HEK293 (cell line): ENCODE measurements around the gene MYH14.
A peak's percentile ranks its signal among the peaks of the same experiment; 100 is the strongest.

ENCODE experiments used
- EGR2 ChIP-seq: fragments of 450-650 bp; formaldehyde crosslinking; IDR thresholded peaks from 2 replicates; pipeline ENCODE4 v1.5.1; 2016; ENCODE audit warnings: low read depth, missing biosample characterization, missing genetic modification characterization
- FEZF1 ChIP-seq: fragments of 450-650 bp; formaldehyde crosslinking; IDR thresholded peaks from 2 replicates; pipeline ENCODE4 v1.5.1; 2016; ENCODE audit warnings: missing biosample characterization, missing genetic modification characterization
- KLF1 ChIP-seq: fragments of 450-650 bp; formaldehyde crosslinking; IDR thresholded peaks from 2 replicates; pipeline ENCODE4 v1.5.1; 2016; ENCODE audit warnings: missing biosample characterization, missing genetic modification characterization
- OSR2 ChIP-seq: fragments of 450-650 bp; formaldehyde crosslinking; IDR thresholded peaks from 2 replicates; pipeline ENCODE4 v1.5.1; 2016; ENCODE audit warnings: missing biosample characterization, missing genetic modification characterization
- SCRT1 ChIP-seq: fragments of 450-650 bp; formaldehyde crosslinking; IDR thresholded peaks from 2 replicates; pipeline ENCODE4 v1.5.1; 2016; ENCODE audit warnings: missing biosample characterization, missing genetic modification characterization, borderline replicate concordance
- SP3 ChIP-seq: fragments of 450-650 bp; formaldehyde crosslinking; IDR thresholded peaks from 2 replicates; pipeline ENCODE4 v1.5.1; 2016; ENCODE audit warnings: missing biosample characterization, missing genetic modification characterization
- WT1 ChIP-seq: fragments of 450-650 bp; formaldehyde crosslinking; IDR thresholded peaks from 2 replicates; pipeline ENCODE4 v1.5.1; 2016; ENCODE audit warnings: missing biosample characterization, missing genetic modification characterization
- ZBTB8A ChIP-seq: fragments of 450-650 bp; formaldehyde crosslinking; IDR thresholded peaks from 2 replicates; pipeline ENCODE4 v1.5.1; 2016; ENCODE audit warnings: missing biosample characterization, missing genetic modification characterization
- ZNF184 ChIP-seq: fragments of 450-650 bp; IDR thresholded peaks from 2 replicates; pipeline ENCODE4 v1.5.1; 2018; ENCODE audit warnings: missing biosample characterization, mild to moderate bottlenecking, missing genetic modification characterization
- ZNF223 ChIP-seq: fragments of 450-650 bp; formaldehyde crosslinking; IDR thresholded peaks from 2 replicates; pipeline ENCODE4 v1.5.1; 2016; ENCODE audit warnings: missing biosample characterization, missing genetic modification characterization
- ZNF423 ChIP-seq: fragments of 450-650 bp; formaldehyde crosslinking; IDR thresholded peaks from 2 replicates; pipeline ENCODE4 v1.5.1; 2016; ENCODE audit warnings: missing biosample characterization, missing genetic modification characterization
- ZNF473 ChIP-seq: fragments of 450-650 bp; formaldehyde crosslinking; IDR thresholded peaks from 2 replicates; pipeline ENCODE4 v1.5.1; 2017; ENCODE audit warnings: missing biosample characterization, missing genetic modification characterization
- ZNF514 ChIP-seq: fragments of 450-650 bp; formaldehyde crosslinking; IDR thresholded peaks from 2 replicates; pipeline ENCODE4 v1.5.1; 2016; ENCODE audit warnings: missing biosample characterization, missing genetic modification characterization
- ZNF768 ChIP-seq: fragments of 450-650 bp; formaldehyde crosslinking; IDR thresholded peaks from 2 replicates; pipeline ENCODE4 v1.5.1; 2018; ENCODE audit warnings: missing biosample characterization, mild to moderate bottlenecking, missing genetic modification characterization
- ZNF830 ChIP-seq: fragments of 450-650 bp; IDR thresholded peaks from 2 replicates; pipeline ENCODE4 v1.5.0; 2018; ENCODE audit warnings: missing biosample characterization, missing genetic modification characterization, low read depth, mild to moderate bottlenecking, moderate library complexity
- TF ChIP-seq, protein P1 (sequence below): fragments of 450-650 bp; formaldehyde crosslinking; IDR thresholded peaks from 2 replicates; pipeline ENCODE4 v1.5.1; 2017; ENCODE audit warnings: missing biosample characterization, missing genetic modification characterization
- TF ChIP-seq, protein P2 (sequence below): fragments of 450-650 bp; formaldehyde crosslinking; conservative IDR thresholded peaks from 2 replicates; pipeline ENCODE4 v1.5.1; 2016; ENCODE audit warnings: low read depth, missing biosample characterization, missing genetic modification characterization
- TF ChIP-seq, protein P3 (sequence below): fragments of 450-650 bp; formaldehyde crosslinking; IDR thresholded peaks from 2 replicates; pipeline ENCODE4 v1.5.1; 2016; ENCODE audit warnings: missing biosample characterization, missing genetic modification characterization, low read depth
- TF ChIP-seq, protein P4 (sequence below): sonication (generic); formaldehyde crosslinking; IDR thresholded peaks from 2 replicates; pipeline ENCODE4 v1.8.1; 2022; ENCODE audit warnings: mild to moderate bottlenecking, moderate library complexity, missing genetic modification reagents
- TF ChIP-seq, protein P5 (sequence below): fragments of 450-650 bp; formaldehyde crosslinking; IDR thresholded peaks from 2 replicates; pipeline ENCODE4 v1.5.1; 2016; ENCODE audit warnings: missing biosample characterization, missing genetic modification characterization
- TF ChIP-seq, protein P6 (sequence below): fragments of 450-650 bp; formaldehyde crosslinking; IDR thresholded peaks from 2 replicates; pipeline ENCODE4 v1.5.1; 2016; ENCODE audit warnings: missing biosample characterization, missing genetic modification characterization, borderline replicate concordance
- TF ChIP-seq, protein P7 (sequence below): fragments of 450-650 bp; formaldehyde crosslinking; IDR thresholded peaks from 2 replicates; pipeline ENCODE4 v1.5.1; 2016; ENCODE audit warnings: missing biosample characterization, missing genetic modification characterization
- TF ChIP-seq, protein P8 (sequence below): fragments of 450-650 bp; formaldehyde crosslinking; IDR thresholded peaks from 2 replicates; pipeline ENCODE4 v1.5.1; 2016; ENCODE audit warnings: missing biosample characterization, missing genetic modification characterization

The MYH14 gene

DNA sequence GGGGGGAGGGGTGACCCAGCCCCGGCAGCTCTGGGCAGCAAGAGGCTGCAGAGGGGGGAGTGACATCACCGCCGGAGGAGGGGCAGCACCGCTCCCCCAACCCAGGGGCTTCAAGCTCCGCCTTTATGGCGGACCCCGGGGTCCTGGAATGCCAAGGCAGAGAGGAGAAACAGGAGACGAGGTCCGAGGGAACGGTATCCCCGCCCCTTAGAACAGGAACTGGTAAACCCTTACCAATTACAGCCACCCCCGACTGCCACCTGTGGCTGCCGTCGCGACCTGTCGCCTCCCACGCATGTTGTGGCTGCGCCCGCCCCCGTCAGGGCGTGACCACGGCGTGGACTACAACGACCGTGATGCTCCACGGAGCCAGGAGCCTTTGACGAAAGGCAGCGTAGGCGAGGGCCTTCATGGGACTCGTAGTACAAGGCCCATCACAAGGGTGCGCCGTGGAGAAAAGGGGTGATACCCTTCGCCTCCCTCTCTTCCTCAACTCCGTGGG lies 129.9 kb downstream of the MYH14 start (continued):
- TF ChIP-seq, protein P1, sequence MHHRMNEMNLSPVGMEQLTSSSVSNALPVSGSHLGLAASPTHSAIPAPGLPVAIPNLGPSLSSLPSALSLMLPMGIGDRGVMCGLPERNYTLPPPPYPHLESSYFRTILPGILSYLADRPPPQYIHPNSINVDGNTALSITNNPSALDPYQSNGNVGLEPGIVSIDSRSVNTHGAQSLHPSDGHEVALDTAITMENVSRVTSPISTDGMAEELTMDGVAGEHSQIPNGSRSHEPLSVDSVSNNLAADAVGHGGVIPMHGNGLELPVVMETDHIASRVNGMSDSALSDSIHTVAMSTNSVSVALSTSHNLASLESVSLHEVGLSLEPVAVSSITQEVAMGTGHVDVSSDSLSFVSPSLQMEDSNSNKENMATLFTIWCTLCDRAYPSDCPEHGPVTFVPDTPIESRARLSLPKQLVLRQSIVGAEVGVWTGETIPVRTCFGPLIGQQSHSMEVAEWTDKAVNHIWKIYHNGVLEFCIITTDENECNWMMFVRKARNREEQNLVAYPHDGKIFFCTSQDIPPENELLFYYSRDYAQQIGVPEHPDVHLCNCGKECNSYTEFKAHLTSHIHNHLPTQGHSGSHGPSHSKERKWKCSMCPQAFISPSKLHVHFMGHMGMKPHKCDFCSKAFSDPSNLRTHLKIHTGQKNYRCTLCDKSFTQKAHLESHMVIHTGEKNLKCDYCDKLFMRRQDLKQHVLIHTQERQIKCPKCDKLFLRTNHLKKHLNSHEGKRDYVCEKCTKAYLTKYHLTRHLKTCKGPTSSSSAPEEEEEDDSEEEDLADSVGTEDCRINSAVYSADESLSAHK (tag by site-specific recombination) = no peak
- TF ChIP-seq, protein P2, sequence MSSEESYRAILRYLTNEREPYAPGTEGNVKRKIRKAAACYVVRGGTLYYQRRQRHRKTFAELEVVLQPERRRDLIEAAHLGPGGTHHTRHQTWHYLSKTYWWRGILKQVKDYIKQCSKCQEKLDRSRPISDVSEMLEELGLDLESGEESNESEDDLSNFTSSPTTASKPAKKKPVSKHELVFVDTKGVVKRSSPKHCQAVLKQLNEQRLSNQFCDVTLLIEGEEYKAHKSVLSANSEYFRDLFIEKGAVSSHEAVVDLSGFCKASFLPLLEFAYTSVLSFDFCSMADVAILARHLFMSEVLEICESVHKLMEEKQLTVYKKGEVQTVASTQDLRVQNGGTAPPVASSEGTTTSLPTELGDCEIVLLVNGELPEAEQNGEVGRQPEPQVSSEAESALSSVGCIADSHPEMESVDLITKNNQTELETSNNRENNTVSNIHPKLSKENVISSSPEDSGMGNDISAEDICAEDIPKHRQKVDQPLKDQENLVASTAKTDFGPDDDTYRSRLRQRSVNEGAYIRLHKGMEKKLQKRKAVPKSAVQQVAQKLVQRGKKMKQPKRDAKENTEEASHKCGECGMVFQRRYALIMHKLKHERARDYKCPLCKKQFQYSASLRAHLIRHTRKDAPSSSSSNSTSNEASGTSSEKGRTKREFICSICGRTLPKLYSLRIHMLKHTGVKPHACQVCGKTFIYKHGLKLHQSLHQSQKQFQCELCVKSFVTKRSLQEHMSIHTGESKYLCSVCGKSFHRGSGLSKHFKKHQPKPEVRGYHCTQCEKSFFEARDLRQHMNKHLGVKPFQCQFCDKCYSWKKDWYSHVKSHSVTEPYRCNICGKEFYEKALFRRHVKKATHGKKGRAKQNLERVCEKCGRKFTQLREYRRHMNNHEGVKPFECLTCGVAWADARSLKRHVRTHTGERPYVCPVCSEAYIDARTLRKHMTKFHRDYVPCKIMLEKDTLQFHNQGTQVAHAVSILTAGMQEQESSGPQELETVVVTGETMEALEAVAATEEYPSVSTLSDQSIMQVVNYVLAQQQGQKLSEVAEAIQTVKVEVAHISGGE (tag by site-specific recombination) = no peak
- TF ChIP-seq, protein P3, sequence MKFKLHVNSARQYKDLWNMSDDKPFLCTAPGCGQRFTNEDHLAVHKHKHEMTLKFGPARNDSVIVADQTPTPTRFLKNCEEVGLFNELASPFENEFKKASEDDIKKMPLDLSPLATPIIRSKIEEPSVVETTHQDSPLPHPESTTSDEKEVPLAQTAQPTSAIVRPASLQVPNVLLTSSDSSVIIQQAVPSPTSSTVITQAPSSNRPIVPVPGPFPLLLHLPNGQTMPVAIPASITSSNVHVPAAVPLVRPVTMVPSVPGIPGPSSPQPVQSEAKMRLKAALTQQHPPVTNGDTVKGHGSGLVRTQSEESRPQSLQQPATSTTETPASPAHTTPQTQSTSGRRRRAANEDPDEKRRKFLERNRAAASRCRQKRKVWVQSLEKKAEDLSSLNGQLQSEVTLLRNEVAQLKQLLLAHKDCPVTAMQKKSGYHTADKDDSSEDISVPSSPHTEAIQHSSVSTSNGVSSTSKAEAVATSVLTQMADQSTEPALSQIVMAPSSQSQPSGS (tag by site-specific recombination) = no peak
- no peak for TF ChIP-seq ZNF830
- TF ChIP-seq KLF1 = peak; percentile 41; the same call in 1 of the 2 replicates
- no peak for TF ChIP-seq ZNF223 (tag by site-specific recombination)
- peak; percentile 27 for TF ChIP-seq ZBTB8A
- 0 out of 2 replicates have a peak, but pooled peaks have one; percentile 15 for TF ChIP-seq FEZF1
- no peak for TF ChIP-seq ZNF184 (tag by site-specific recombination)
- no peak for TF ChIP-seq ZNF423 (tag by site-specific recombination)
- no peak for TF ChIP-seq ZNF514 (tag by site-specific recombination)
- TF ChIP-seq, protein P4, sequence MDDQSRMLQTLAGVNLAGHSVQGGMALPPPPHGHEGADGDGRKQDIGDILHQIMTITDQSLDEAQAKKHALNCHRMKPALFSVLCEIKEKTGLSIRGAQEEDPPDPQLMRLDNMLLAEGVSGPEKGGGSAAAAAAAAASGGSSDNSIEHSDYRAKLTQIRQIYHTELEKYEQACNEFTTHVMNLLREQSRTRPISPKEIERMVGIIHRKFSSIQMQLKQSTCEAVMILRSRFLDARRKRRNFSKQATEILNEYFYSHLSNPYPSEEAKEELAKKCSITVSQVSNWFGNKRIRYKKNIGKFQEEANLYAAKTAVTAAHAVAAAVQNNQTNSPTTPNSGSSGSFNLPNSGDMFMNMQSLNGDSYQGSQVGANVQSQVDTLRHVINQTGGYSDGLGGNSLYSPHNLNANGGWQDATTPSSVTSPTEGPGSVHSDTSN (CRISPR knock-in tag) = no peak
- peak; percentile 94 for TF ChIP-seq EGR2
- peak; percentile 99 for TF ChIP-seq SCRT1 (tag by site-specific recombination)
- TF ChIP-seq ZNF473 (tag by site-specific recombination) = no peak
- 0 out of 2 replicates have a peak, but pooled peaks have one; percentile 20 for TF ChIP-seq WT1 (tag by site-specific recombination)
- TF ChIP-seq, protein P5, sequence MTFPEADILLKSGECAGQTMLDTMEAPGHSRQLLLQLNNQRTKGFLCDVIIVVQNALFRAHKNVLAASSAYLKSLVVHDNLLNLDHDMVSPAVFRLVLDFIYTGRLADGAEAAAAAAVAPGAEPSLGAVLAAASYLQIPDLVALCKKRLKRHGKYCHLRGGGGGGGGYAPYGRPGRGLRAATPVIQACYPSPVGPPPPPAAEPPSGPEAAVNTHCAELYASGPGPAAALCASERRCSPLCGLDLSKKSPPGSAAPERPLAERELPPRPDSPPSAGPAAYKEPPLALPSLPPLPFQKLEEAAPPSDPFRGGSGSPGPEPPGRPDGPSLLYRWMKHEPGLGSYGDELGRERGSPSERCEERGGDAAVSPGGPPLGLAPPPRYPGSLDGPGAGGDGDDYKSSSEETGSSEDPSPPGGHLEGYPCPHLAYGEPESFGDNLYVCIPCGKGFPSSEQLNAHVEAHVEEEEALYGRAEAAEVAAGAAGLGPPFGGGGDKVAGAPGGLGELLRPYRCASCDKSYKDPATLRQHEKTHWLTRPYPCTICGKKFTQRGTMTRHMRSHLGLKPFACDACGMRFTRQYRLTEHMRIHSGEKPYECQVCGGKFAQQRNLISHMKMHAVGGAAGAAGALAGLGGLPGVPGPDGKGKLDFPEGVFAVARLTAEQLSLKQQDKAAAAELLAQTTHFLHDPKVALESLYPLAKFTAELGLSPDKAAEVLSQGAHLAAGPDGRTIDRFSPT (tag by site-specific recombination) = peak; percentile 60; the same call in 1 of the 2 replicates
- TF ChIP-seq, protein P6, sequence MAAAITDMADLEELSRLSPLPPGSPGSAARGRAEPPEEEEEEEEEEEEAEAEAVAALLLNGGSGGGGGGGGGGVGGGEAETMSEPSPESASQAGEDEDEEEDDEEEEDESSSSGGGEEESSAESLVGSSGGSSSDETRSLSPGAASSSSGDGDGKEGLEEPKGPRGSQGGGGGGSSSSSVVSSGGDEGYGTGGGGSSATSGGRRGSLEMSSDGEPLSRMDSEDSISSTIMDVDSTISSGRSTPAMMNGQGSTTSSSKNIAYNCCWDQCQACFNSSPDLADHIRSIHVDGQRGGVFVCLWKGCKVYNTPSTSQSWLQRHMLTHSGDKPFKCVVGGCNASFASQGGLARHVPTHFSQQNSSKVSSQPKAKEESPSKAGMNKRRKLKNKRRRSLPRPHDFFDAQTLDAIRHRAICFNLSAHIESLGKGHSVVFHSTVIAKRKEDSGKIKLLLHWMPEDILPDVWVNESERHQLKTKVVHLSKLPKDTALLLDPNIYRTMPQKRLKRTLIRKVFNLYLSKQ (tag by site-specific recombination) = no peak
- TF ChIP-seq, protein P7, sequence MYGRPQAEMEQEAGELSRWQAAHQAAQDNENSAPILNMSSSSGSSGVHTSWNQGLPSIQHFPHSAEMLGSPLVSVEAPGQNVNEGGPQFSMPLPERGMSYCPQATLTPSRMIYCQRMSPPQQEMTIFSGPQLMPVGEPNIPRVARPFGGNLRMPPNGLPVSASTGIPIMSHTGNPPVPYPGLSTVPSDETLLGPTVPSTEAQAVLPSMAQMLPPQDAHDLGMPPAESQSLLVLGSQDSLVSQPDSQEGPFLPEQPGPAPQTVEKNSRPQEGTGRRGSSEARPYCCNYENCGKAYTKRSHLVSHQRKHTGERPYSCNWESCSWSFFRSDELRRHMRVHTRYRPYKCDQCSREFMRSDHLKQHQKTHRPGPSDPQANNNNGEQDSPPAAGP (tag by site-specific recombination) = peak; percentile 50; the same call in 1 of the 2 replicates
- no peak for TF ChIP-seq ZNF768
- TF ChIP-seq SP3 (tag by site-specific recombination) = peak; percentile 96
- TF ChIP-seq, protein P8, sequence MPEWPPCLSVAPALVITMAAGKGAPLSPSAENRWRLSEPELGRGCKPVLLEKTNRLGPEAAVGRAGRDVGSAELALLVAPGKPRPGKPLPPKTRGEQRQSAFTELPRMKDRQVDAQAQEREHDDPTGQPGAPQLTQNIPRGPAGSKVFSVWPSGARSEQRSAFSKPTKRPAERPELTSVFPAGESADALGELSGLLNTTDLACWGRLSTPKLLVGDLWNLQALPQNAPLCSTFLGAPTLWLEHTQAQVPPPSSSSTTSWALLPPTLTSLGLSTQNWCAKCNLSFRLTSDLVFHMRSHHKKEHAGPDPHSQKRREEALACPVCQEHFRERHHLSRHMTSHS (tag by site-specific recombination) = no peak
- TF ChIP-seq OSR2 (tag by site-specific recombination) = peak; percentile 53; the same call in 1 of the 2 replicates
